ENCODE data around the gene EBNA1BP2.

EBNA1BP2 gene

DNA sequence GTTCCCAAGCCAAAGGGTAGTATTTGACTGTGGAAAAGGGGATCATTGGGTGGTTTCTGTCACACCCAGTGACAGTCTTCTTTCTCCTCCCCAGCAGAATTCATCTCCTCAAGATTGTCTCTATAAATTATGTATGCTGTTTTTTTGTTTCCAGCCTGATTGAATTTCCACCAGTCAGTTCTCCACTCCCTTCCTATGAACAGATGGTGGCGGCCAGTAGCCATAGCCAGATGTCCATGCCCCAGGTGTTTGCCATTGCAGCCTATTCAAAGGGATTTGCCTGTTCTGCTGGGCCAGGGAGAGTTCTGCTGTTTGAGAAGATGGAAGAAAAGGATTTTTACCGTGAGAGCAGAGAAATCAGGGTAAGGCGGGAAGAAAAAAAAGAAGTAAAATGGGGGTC lies 12.9 kb upstream of the EBNA1BP2 start:
- no peak overlapping the region for H3K27ac ChIP-seq (ENCODE audit: low read depth, low read length, poor library complexity, severe bottlenecking)
- no peaks in the 10 kb centered on the region for H3K36me3 ChIP-seq (ENCODE audit: insufficient read depth, low read length)
- H3K4me3 ChIP-seq (ENCODE audit: low read depth, low read length, poor library complexity, severe bottlenecking): no peak overlapping the region
- H4K20me1 ChIP-seq (ENCODE audit: insufficient read depth, low read length): no peaks in the 10 kb centered on the region
- TF ChIP-seq EZH2 (IDR thresholded peaks at IDR 0.05; ENCODE audit: borderline replicate concordance, low read length): no peak
- TF ChIP-seq, protein P1, sequence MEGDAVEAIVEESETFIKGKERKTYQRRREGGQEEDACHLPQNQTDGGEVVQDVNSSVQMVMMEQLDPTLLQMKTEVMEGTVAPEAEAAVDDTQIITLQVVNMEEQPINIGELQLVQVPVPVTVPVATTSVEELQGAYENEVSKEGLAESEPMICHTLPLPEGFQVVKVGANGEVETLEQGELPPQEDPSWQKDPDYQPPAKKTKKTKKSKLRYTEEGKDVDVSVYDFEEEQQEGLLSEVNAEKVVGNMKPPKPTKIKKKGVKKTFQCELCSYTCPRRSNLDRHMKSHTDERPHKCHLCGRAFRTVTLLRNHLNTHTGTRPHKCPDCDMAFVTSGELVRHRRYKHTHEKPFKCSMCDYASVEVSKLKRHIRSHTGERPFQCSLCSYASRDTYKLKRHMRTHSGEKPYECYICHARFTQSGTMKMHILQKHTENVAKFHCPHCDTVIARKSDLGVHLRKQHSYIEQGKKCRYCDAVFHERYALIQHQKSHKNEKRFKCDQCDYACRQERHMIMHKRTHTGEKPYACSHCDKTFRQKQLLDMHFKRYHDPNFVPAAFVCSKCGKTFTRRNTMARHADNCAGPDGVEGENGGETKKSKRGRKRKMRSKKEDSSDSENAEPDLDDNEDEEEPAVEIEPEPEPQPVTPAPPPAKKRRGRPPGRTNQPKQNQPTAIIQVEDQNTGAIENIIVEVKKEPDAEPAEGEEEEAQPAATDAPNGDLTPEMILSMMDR (IDR thresholded peaks at IDR 0.05; ENCODE audit: low read length): no peak
- no peaks in the 10 kb centered on the region for H3K9me2 ChIP-seq (ENCODE audit: low read depth, low read length)
- H3K4me2 ChIP-seq (ENCODE audit: low read length): no peak overlapping the region
- no peaks in the 10 kb centered on the region for H3K27me3 ChIP-seq (ENCODE audit: insufficient read depth, low read length)
- no peaks in the 10 kb centered on the region for H3F3A ChIP-seq (ENCODE audit: insufficient read depth, low read length)
- no peaks in the 10 kb centered on the region for H3K4me1 ChIP-seq (ENCODE audit: insufficient read depth, low read length, severe bottlenecking)
- no peak overlapping the region for H3K9ac ChIP-seq (ENCODE audit: low read length)
- H3K79me2 ChIP-seq (ENCODE audit: insufficient read depth, low read length): no peaks in the 10 kb centered on the region
- no peaks in the 10 kb centered on the region for H3K9me3 ChIP-seq (ENCODE audit: low read length)
- no peak overlapping the region for H2AFZ ChIP-seq (ENCODE audit: low read length)

- no peak overlapping the region for H3K9ac ChIP-seq (ENCODE audit: low read length)
- H3K9me3 ChIP-seq (ENCODE audit: low read length): no peaks in the 10 kb centered on the region
- no peak overlapping the region for H3K4me3 ChIP-seq (ENCODE audit: low read depth, low read length, poor library complexity, severe bottlenecking)
- H3K4me2 ChIP-seq (ENCODE audit: low read length): no peak overlapping the region
- H4K20me1 ChIP-seq (ENCODE audit: insufficient read depth, low read length): no peaks in the 10 kb centered on the region
- no peaks in the 10 kb centered on the region for H3K9me2 ChIP-seq (ENCODE audit: low read depth, low read length)
- H3K27ac ChIP-seq (ENCODE audit: low read depth, low read length, poor library complexity, severe bottlenecking): no peak overlapping the region
- H3F3A ChIP-seq (ENCODE audit: insufficient read depth, low read length): no peaks in the 10 kb centered on the region
- no peaks in the 10 kb centered on the region for H3K79me2 ChIP-seq (ENCODE audit: insufficient read depth, low read length)
- H2AFZ ChIP-seq (ENCODE audit: low read length): no peak overlapping the region
- no peaks in the 10 kb centered on the region for H3K36me3 ChIP-seq (ENCODE audit: insufficient read depth, low read length)
- TF ChIP-seq EZH2 (IDR thresholded peaks at IDR 0.05; ENCODE audit: borderline replicate concordance, low read length): no peak
- no peaks in the 10 kb centered on the region for H3K27me3 ChIP-seq (ENCODE audit: insufficient read depth, low read length)
- H3K4me1 ChIP-seq (ENCODE audit: insufficient read depth, low read length, severe bottlenecking): no peaks in the 10 kb centered on the region
Measured at GRCh38 chr1:43184388-43184787, 12.3 kb upstream of the EBNA1BP2 start.

GRCh38 chr1:43177691-43178090 lies 5.6 kb upstream of the EBNA1BP2 start:
- Histone ChIP-seq H3K36me3 (ENCODE audit: insufficient read depth, low read length) (no peaks in the 10 kb centered on the region), H3F3A (ENCODE audit: insufficient read depth, low read length) (no peaks in the 10 kb centered on the region), H3K9me3 (ENCODE audit: low read length) (no peaks in the 10 kb centered on the region), H3K79me2 (ENCODE audit: insufficient read depth, low read length) (no peaks in the 10 kb centered on the region), H3K9ac (ENCODE audit: low read length) (no peak overlapping the region), H2AFZ (ENCODE audit: low read length) (no peak overlapping the region), H3K4me3 (ENCODE audit: low read depth, low read length, poor library complexity, severe bottlenecking) (no peak overlapping the region), H3K27me3 (ENCODE audit: insufficient read depth, low read length) (peaks cover 7% of the 10 kb centered on the region; the same call in 1 of the 2 replicates), H4K20me1 (ENCODE audit: insufficient read depth, low read length) (no peaks in the 10 kb centered on the region), H3K4me1 (ENCODE audit: insufficient read depth, low read length, severe bottlenecking) (peaks cover 2% of the 10 kb centered on the region), H3K27ac (ENCODE audit: low read depth, low read length, poor library complexity, severe bottlenecking) (no peak overlapping the region), H3K4me2 (ENCODE audit: low read length) (no peak overlapping the region), H3K9me2 (ENCODE audit: low read depth, low read length) (no peaks in the 10 kb centered on the region)
- TF ChIP-seq, protein P1 (IDR thresholded peaks at IDR 0.05; ENCODE audit: low read length): no peak
- TF ChIP-seq EZH2 (IDR thresholded peaks at IDR 0.05; ENCODE audit: borderline replicate concordance, low read length): no peak

GRCh38 chr1:43174873-43175272 lies 2.8 kb upstream of the EBNA1BP2 start:
- peaks cover 9% of the 10 kb centered on the region; the same call in 1 of the 2 replicates for H3K36me3 ChIP-seq (ENCODE audit: insufficient read depth, low read length)
- H3K4me3 ChIP-seq (ENCODE audit: low read depth, low read length, poor library complexity, severe bottlenecking): no peak overlapping the region
- peaks cover 7% of the 10 kb centered on the region; the same call in 1 of the 2 replicates for H3K27me3 ChIP-seq (ENCODE audit: insufficient read depth, low read length)
- no peaks in the 10 kb centered on the region for H3F3A ChIP-seq (ENCODE audit: insufficient read depth, low read length)
- no peak for TF ChIP-seq EZH2 (IDR thresholded peaks at IDR 0.05; ENCODE audit: borderline replicate concordance, low read length)
- no peak overlapping the region for H3K27ac ChIP-seq (ENCODE audit: low read depth, low read length, poor library complexity, severe bottlenecking)
- H3K79me2 ChIP-seq (ENCODE audit: insufficient read depth, low read length): peaks cover 14% of the 10 kb centered on the region
- H2AFZ ChIP-seq (ENCODE audit: low read length): no peak overlapping the region
- H3K9me3 ChIP-seq (ENCODE audit: low read length): no peaks in the 10 kb centered on the region
- no peaks in the 10 kb centered on the region for H3K9me2 ChIP-seq (ENCODE audit: low read depth, low read length)
- no peaks in the 10 kb centered on the region for H4K20me1 ChIP-seq (ENCODE audit: insufficient read depth, low read length)
- no peak overlapping the region for H3K4me2 ChIP-seq (ENCODE audit: low read length)
- peaks cover 16% of the 10 kb centered on the region for H3K4me1 ChIP-seq (ENCODE audit: insufficient read depth, low read length, severe bottlenecking)
- no peak overlapping the region for H3K9ac ChIP-seq (ENCODE audit: low read length)

Measured in OCI-LY1 (cell line).